Ascending aorta (tissue), 2 donors: ENCODE measurements around the gene DMD. TPM values are rescaled to one million over a fixed set of nuclear protein-coding genes. Genes with fewer than 3 reads are reported as not detected.

Experiments used
- DNase-seq, 2 donors: peaks; one replicate each; pipeline ENCODE4 v3.0.0-alpha.2; 2019; ENCODE audit warnings: low spot score in 2 of 2
- H3K27ac ChIP-seq, 2 donors: fragments of 200-600 bp; sonication (generic); one replicate each; pipeline ENCODE4 v1.5.1; 2016 to 2017; ENCODE audit warnings: mild to moderate bottlenecking in 1 of 2
- H3K27me3 ChIP-seq: fragments of 200-600 bp; sonication (generic); one replicate; pipeline ENCODE4 v1.5.1; 2017
- H3K36me3 ChIP-seq, 2 donors: fragments of 200-600 bp; sonication (generic); one replicate each; pipeline ENCODE4 v1.5.1; 2016
- H3K4me1 ChIP-seq, 2 donors: fragments of 200-600 bp; sonication (generic); one replicate each; pipeline ENCODE4 v1.5.1; 2016 to 2017; ENCODE audit warnings: mild to moderate bottlenecking in 1 of 2
- H3K4me3 ChIP-seq, 2 donors: fragments of 200-600 bp; sonication (generic); one replicate each; pipeline ENCODE4 v1.5.1; 2016 to 2017; ENCODE audit warnings: mild to moderate bottlenecking in 1 of 2
- H3K9me3 ChIP-seq, 2 donors: fragments of 200-600 bp; sonication (generic); one replicate each; pipeline ENCODE4 v1.5.1; 2016
- intact Hi-C: fragments of 100-400 bp; cut with DNase I; formaldehyde crosslinking; loops from one replicate; pipeline ENCODE4 v1.15.1; 2023
- total RNA-seq: library from RNA; depleted of rRNA; stranded (reverse); fragments of >200 nt; gene quantifications from one replicate; pipeline ENCODE4 v1.1.0, GENCODE V29; 2016
- TF ChIP-seq, protein P1 (sequence below), 3 experiments: fragments of 200-600 bp in 2 of 3; fragments of 450-650 bp in 1 of 3; sonication (generic) in 2 of 3; IDR thresholded peaks; one replicate each; pipeline ENCODE4 v1.5.1; 2016 to 2019; ENCODE audit warnings: antibody characterized with exemption in 3 of 3, mild to moderate bottlenecking in 1 of 3, moderate library complexity in 1 of 3

DMD gene
- total RNA-seq, 1 donor from 2014 or later: 40.0 TPM

DNA sequence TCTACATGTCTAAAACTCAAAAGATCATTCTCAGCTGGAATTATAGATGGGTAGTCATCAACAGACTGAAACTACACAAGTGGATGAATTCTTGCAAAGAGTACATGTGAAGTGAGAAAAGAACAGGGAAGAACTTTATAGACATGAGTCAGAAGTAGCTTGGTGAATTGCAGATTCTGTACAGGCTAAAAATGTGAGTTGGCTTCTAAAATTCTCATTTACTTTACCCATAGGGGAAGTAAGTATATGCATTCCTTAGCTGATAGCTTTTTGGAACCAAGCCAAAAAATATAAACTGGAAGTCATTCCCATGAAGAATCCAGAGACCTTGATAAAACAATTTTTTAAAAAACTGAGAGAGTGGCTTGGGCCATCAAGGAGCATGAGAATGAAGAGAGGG is 1555.3 kb downstream of the DMD start:
- Histone ChIP-seq H3K4me3 (no peak overlapping the region), H3K36me3 (no peaks in the 10 kb centered on the region), H3K4me1 (no peaks in the 10 kb centered on the region), H3K27ac (no peak overlapping the region), H3K27me3 (no peaks in the 10 kb centered on the region), H3K9me3 (no peaks in the 10 kb centered on the region)
- TF ChIP-seq, protein P1, sequence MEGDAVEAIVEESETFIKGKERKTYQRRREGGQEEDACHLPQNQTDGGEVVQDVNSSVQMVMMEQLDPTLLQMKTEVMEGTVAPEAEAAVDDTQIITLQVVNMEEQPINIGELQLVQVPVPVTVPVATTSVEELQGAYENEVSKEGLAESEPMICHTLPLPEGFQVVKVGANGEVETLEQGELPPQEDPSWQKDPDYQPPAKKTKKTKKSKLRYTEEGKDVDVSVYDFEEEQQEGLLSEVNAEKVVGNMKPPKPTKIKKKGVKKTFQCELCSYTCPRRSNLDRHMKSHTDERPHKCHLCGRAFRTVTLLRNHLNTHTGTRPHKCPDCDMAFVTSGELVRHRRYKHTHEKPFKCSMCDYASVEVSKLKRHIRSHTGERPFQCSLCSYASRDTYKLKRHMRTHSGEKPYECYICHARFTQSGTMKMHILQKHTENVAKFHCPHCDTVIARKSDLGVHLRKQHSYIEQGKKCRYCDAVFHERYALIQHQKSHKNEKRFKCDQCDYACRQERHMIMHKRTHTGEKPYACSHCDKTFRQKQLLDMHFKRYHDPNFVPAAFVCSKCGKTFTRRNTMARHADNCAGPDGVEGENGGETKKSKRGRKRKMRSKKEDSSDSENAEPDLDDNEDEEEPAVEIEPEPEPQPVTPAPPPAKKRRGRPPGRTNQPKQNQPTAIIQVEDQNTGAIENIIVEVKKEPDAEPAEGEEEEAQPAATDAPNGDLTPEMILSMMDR (IDR thresholded peaks at IDR 0.05): no peak
- intact Hi-C loops: loop anchor here (5.0 kb wide), 1 partner anchor 444 kb away; no protein-coding TSS in a partner anchor
- no peak for DNase-seq

DNA sequence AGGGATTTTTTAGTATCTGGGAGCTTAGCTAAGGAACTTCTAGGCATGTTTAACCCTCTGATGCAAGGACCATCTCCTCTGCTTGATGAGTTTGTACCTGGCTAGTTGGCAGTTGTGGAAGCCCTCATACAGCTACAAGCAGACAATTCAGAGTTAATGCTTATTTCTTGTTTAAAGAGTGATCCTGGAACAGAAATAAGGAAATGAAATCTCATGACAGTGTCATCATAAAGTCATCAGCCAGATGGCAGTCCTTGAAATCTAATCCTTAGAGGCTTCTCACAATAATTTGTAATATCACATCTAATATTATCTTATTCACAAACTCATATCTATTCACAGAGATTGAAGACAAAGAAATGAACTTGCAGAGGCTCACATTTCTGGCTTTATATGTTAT is 1557.9 kb downstream of the DMD start:
- intact Hi-C loops: no loop called here
- TF ChIP-seq, protein P1 (IDR thresholded peaks at IDR 0.05): no peak

DNA sequence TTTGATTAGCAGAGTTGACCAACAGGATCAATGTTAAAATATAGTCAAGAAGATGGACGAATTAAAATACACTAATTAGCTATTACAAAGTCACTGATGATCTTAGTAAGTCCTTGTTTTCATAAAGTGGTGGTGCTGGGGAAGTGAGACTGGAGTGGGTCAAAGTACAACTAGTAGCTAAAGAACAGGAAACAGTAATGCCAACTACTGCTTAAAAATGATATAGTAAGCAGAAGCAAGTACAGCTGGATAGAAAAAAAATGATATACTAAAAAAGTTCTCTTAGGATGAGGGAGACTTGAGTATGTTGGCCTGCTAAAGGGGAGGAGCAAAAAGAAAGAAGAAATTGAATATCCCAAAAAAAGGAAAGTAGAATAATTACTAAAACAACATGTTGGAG is 1558.7 kb downstream of the DMD start:
- Histone ChIP-seq H3K4me3 (no peak overlapping the region), H3K27me3 (no peaks in the 10 kb centered on the region), H3K9me3 (no peaks in the 10 kb centered on the region), H3K4me1 (no peaks in the 10 kb centered on the region), H3K27ac (no peak overlapping the region), H3K36me3 (no peaks in the 10 kb centered on the region)
- DNase-seq: no peak
- TF ChIP-seq, protein P1 (IDR thresholded peaks at IDR 0.05): no peak
- intact Hi-C loops: no loop called here

More for the DNA sequence above, 1557.9 kb downstream of the DMD start:
- DNase-seq: no peak
- no peaks in the 10 kb centered on the region for H3K36me3 ChIP-seq
- H3K27me3 ChIP-seq: no peaks in the 10 kb centered on the region
- no peaks in the 10 kb centered on the region for H3K4me1 ChIP-seq
- H3K4me3 ChIP-seq: no peak overlapping the region
- H3K27ac ChIP-seq: no peak overlapping the region
- H3K9me3 ChIP-seq: no peaks in the 10 kb centered on the region

DNA sequence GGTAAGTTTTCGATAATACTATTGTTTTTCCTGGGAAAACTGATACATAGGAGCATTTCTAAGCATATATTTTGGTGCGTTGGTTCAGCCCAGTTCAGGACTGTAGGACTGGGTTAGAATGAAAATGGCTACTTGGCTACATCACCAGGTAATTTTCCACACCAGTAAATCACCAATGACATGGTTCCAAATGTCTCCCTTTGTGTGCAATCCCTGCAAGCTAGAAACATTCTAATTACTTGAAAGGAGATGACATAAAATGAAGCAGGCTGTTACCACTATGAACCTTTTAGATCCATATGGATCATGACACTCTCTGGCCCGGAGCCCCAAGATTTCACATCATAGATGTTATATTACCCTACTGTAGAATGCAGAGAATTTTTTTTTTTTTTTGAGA is 1562.1 kb downstream of the DMD start:
- Histone ChIP-seq H3K4me1 (no peaks in the 10 kb centered on the region), H3K36me3 (no peaks in the 10 kb centered on the region), H3K27me3 (no peaks in the 10 kb centered on the region), H3K4me3 (no peak overlapping the region), H3K9me3 (no peaks in the 10 kb centered on the region), H3K27ac (no peak overlapping the region)
- TF ChIP-seq, protein P1 (IDR thresholded peaks at IDR 0.05): no peak
- no peak for DNase-seq
- intact Hi-C loops: no loop called here

DNA sequence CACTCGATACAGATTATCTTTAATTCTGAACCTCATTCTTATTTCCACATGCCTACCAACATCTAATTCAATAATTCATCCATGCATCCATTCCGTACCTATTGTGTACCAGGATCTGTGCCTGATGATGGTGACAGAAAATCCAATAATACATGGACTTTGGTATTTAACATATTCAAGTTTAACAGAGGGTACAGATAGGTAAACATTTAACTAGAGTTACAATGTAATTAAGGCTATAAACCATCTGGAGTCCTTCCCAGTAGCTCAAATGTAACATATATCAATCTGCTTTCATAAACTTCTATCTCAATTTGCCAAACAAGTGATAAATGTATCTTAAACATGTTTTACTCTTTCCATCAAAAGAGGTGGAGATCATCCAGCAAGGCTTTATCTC is 1578.0 kb downstream of the DMD start:
- H3K27me3 ChIP-seq: no peaks in the 10 kb centered on the region
- intact Hi-C loops: no loop called here
- no peaks in the 10 kb centered on the region for H3K4me1 ChIP-seq
- H3K36me3 ChIP-seq: no peaks in the 10 kb centered on the region
- no peak overlapping the region for H3K4me3 ChIP-seq
- no peak overlapping the region for H3K27ac ChIP-seq
- TF ChIP-seq, protein P1 (IDR thresholded peaks at IDR 0.05): no peak
- no peak for DNase-seq
- no peaks in the 10 kb centered on the region for H3K9me3 ChIP-seq

DNA sequence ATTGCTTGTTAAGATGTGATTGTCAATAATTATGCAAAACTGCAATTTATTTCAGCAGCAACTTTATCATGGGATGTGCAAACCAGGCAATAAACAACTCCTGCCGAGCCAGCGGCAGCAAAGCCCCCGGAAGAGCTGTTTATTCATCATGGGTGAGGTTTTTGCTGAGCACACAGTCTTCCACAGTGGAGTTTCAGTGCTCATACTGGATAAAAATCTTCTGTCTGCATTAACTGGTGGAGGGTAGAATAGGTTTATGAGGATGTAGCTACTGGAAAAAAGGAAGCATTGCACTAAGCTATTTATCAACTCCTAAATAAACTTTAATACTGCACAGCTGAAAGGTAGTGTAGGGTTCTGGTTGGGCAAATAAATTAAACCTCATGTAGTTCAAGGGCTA is 1582.2 kb downstream of the DMD start:
- TF ChIP-seq, protein P1 (IDR thresholded peaks at IDR 0.05): no peak
- Histone ChIP-seq H3K27me3 (no peaks in the 10 kb centered on the region), H3K27ac (no peak overlapping the region), H3K4me3 (no peak overlapping the region), H3K36me3 (no peaks in the 10 kb centered on the region), H3K9me3 (no peaks in the 10 kb centered on the region), H3K4me1 (no peaks in the 10 kb centered on the region)
- no peak for DNase-seq
- intact Hi-C loops: loop anchor here (10.0 kb wide), 1 partner anchor 224 kb away; no protein-coding TSS in a partner anchor
